Forelimb muscle (tissue), 1 donor: ENCODE measurements around the gene TMEM170B. TPM values are rescaled to one million over a fixed set of nuclear protein-coding genes. Genes with fewer than 3 reads are reported as not detected.

Experiments
- DNase-seq: peaks from one replicate; pipeline ENCODE4 v3.0.0-alpha.2; 2013; ENCODE audit warnings: low read depth
- polyA plus RNA-seq: library from polyadenylated mRNA; unstranded; fragments of 120-200 nt; gene quantifications from one replicate; pipeline ENCODE4 v1.2.1, GENCODE V29; 2013; ENCODE audit not compliant: insufficient read length

Gene TMEM170B
- polyA plus RNA-seq, 1 donor = 6.1 TPM

GRCh38 chr6:11585426-11586016 lies 48.0 kb downstream of the TMEM170B start:
- DNase-seq = peak; percentile 26

GRCh38 chr6:11586117-11586516 lies 48.6 kb downstream of the TMEM170B start:
- DNase-seq = no peak

GRCh38 chr6:11586536-11586935 lies 49.0 kb downstream of the TMEM170B start:
- DNase-seq = no peak

- DNase-seq = no peak
Observed at GRCh38 chr6:11589261-11589660, 51.7 kb downstream of the TMEM170B start.

GRCh38 chr6:11592294-11592906 lies 54.9 kb downstream of the TMEM170B start:
- DNase-seq = no peak

- DNase-seq = no peak
Observed at GRCh38 chr6:11593096-11593495, 55.5 kb downstream of the TMEM170B start.

GRCh38 chr6:11595903-11596302 lies 58.4 kb downstream of the TMEM170B start:
- DNase-seq = no peak

GRCh38 chr6:11596640-11597237 lies 59.2 kb downstream of the TMEM170B start:
- no peak for DNase-seq

GRCh38 chr6:11598687-11599086 lies 61.1 kb downstream of the TMEM170B start:
- DNase-seq = no peak

GRCh38 chr6:11600251-11600650 lies 62.7 kb downstream of the TMEM170B start:
- DNase-seq = no peak

GRCh38 chr6:11601776-11602605 lies 64.4 kb downstream of the TMEM170B start:
- no peak for DNase-seq

GRCh38 chr6:11604215-11604614 lies 66.7 kb downstream of the TMEM170B start:
- DNase-seq = no peak

GRCh38 chr6:11604836-11605506 lies 67.4 kb downstream of the TMEM170B start:
- no peak for DNase-seq

GRCh38 chr6:11605507-11605905 lies 68.0 kb downstream of the TMEM170B start:
- DNase-seq = no peak

- DNase-seq = no peak
Observed at GRCh38 chr6:11606332-11606731, 68.8 kb downstream of the TMEM170B start.

GRCh38 chr6:11607383-11607782 lies 69.8 kb downstream of the TMEM170B start:
- DNase-seq = peak; percentile 49

- DNase-seq = no peak
Observed at GRCh38 chr6:11608600-11609323, 71.2 kb downstream of the TMEM170B start.

- DNase-seq = no peak
Observed at GRCh38 chr6:11609324-11610071, 71.9 kb downstream of the TMEM170B start.

- no peak for DNase-seq
Observed at GRCh38 chr6:11613336-11613735, 75.8 kb downstream of the TMEM170B start.

- no peak for DNase-seq
Observed at GRCh38 chr6:11613858-11614257, 76.3 kb downstream of the TMEM170B start.
